Transverse colon (tissue), 4 donors: Measurements from ENCODE around the gene IGLL5. TPM values are rescaled to one million over a fixed set of nuclear protein-coding genes. Genes with fewer than 3 reads are reported as not detected.
A peak's percentile ranks its signal among the peaks of the same experiment; 100 is the strongest.
"Not testable (repeated sequence)": the region's sequence is repeated elsewhere in the genome, so short reads cannot be mapped to it uniquely, and the experiment has no call there.

Experiments
- DNase-seq: peaks from one replicate; pipeline ENCODE4 v3.0.0-alpha.2; 2019
- H3K27ac ChIP-seq, 4 donors: fragments of 200-600 bp; sonication (generic); 2 replicates each; pipeline ENCODE4 v1.5.1; 2016 to 2018; ENCODE audit warnings: inconsistent platforms in 4 of 4
- H3K27me3 ChIP-seq: fragments of 200-600 bp; sonication (generic); 2 replicates; pipeline ENCODE4 v1.5.1; 2017; ENCODE audit warnings: inconsistent platforms
- H3K36me3 ChIP-seq, 4 donors: fragments of 200-600 bp; sonication (generic); 2 replicates each; pipeline ENCODE4 v1.5.1; 2017 to 2019; ENCODE audit warnings: inconsistent platforms in 4 of 4
- H3K4me1 ChIP-seq, 4 donors: fragments of 200-600 bp; sonication (generic); 2 replicates each; pipeline ENCODE4 v1.5.1; 2017 to 2020; ENCODE audit warnings: inconsistent platforms in 4 of 4
- H3K4me3 ChIP-seq, 4 donors: fragments of 200-600 bp; sonication (generic); 1 replicate in 1 of 4; 2 replicates in 3 of 4; pipeline versions ENCODE4 v1.5.1 to v1.6.1; 2017 to 2019; ENCODE audit warnings: inconsistent platforms in 4 of 4
- H3K9me3 ChIP-seq, 2 donors: fragments of 200-600 bp; sonication (generic); 2 replicates each; pipeline ENCODE4 v1.5.1; 2017 to 2019; ENCODE audit warnings: inconsistent platforms in 2 of 2
- CTCF ChIP-seq, 5 experiments: fragments of 200-600 bp in 3 of 5; fragments of 450-650 bp in 2 of 5; sonication (generic) in 3 of 5; IDR thresholded peaks; 1 replicate in 2 of 5; 2 replicates in 3 of 5; pipeline ENCODE4 v1.5.1; 2016 to 2017; ENCODE audit warnings: antibody characterized with exemption in 5 of 5, inconsistent platforms in 3 of 5, mild to moderate bottlenecking in 2 of 5, moderate library complexity in 1 of 5
- EP300 ChIP-seq: sonication (generic); formaldehyde crosslinking; IDR thresholded peaks from one replicate; pipeline ENCODE4 v1.6.1; 2017; ENCODE audit warnings: antibody characterized with exemption, low read depth
- POLR2A ChIP-seq: fragments of 450-650 bp; IDR thresholded peaks from one replicate; pipeline ENCODE4 v1.6.1; 2016; ENCODE audit warnings: antibody characterized with exemption, mild to moderate bottlenecking, moderate library complexity
- POLR2AphosphoS5 ChIP-seq, 3 donors: sonication (generic); formaldehyde crosslinking; IDR thresholded peaks; one replicate each; pipeline ENCODE4 v1.6.1; 2016; ENCODE audit warnings: antibody characterized with exemption in 3 of 3
- WGBS, 2 donors: methylation state at CpG; one replicate each; pipeline ENCODE4 v1.1.5; 2018; ENCODE audit warnings: low coverage in 1 of 2; 5-methylcytosine and 5-hydroxymethylcytosine counted together
- in situ Hi-C, 4 donors: fragments of 200-750 bp; cut with MboI; loops; one replicate each; pipeline versions ENCODE4 v1.15.0 to v1.15.1; 2017; ENCODE audit warnings: low sequenced_read_pairs in 3 of 4, low pct_ligation_motif_present in 1 of 4, low pct_unique_long_range_greater_than_20kb in 1 of 4
- intact Hi-C: fragments of 100-400 bp; cut with DNase I; formaldehyde crosslinking; loops from one replicate; pipeline ENCODE4 v1.15.1; 2023; ENCODE audit warnings: low total_unique reads
- total RNA-seq, 4 donors: library from RNA; depleted of rRNA; stranded (reverse); fragments of >200 nt; gene quantifications; one replicate each; pipeline ENCODE4 v1.1.0, GENCODE V29; 2016

IGLL5 gene
- total RNA-seq, 4 donors from 2014 or later, result 14.9 to 104 (median 33.8) TPM; not detected in 1

DNA sequence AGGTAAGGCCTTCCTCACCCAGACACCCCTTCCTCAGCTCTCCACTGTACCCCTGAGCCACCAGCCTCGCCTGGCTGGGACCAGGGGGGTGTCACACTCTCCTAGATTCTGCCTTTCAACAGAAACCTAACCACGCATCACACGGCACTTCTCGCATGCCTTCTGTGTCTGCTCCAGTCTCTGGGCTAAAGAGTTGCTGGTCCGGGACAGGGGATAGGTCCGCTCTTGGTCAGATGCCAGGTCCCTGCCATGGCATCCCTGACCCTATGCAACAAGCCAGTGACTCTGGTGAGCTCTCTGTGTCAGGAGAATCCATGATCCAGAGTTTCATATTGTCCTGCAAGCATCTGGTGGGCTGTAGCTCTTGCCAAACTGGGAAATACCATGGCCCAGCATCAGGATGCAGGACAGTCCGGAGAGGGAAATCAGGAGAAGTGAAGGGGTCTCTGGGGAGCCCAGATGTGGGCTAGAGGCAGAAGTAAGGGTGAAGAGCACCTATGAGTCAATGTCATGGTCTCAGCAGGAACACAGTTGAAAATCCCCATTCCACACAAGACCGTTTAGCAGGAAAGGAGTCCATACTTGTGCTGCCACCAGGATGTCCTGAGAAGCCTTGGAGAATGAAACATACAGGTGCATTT lies 14.1 kb downstream of the IGLL5 start:
- no peak overlapping the region for H3K4me3 ChIP-seq

DNA sequence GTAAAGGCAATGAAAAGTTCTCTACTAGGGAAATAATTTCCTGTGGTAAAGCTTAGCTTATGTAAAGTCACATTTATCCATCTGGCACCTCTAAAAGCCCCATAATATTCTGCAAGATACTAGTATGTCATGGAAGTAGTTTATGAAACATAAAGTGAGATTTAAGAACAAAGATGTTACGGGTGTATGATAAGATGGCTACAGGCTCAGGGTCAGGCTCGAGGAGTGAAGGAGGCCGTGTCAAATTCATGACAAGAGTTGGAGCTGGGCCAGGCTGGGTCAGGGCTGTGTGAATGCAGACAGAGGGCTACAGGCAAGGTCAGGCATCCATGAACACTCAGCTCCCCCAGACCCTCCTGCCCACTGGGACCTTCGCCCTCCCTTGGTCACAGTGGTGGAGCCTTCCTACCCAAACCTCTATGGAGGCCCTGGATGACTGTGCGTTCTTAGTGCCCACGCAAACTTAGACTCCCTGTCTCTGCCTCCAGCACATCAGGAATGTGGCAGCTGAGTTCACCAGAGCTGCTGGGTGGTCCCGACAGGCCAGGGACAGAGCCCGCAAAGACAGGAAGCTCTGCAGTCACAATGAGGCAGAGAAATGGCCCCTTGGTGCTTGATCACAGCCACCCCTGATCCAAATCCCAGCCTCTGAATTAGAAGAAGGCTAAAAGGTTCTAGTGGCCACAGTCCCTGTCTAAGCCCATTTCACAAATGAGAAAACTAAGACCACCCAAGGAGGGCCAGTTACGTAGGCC lies 14.8 kb downstream of the IGLL5 start:
- in situ Hi-C loops (no loop called here), intact Hi-C loops (no loop called here)
- TF ChIP-seq EP300, result no peak
- TF ChIP-seq POLR2AphosphoS5 (IDR thresholded peaks at IDR 0.05), result peak in 1 of 3 donors; percentile 24
- peak overlapping the region in 2 of 4 donors; percentile 5 to 32 for H3K27ac ChIP-seq
- WGBS, 2 donors, result 63 to 72% methylated on average over 3 to 9 of the region's 9 CpGs
- H3K4me1 ChIP-seq, result peaks cover 0 to 3% (median 0%) of the 10 kb centered on the region in 4 donors
- H3K4me3 ChIP-seq, result no peak overlapping the region
- H3K9me3 ChIP-seq, result no peaks in the 10 kb centered on the region
- no peak for DNase-seq
- peaks cover 3% of the 10 kb centered on the region for H3K27me3 ChIP-seq
- no peaks in the 10 kb centered on the region for H3K36me3 ChIP-seq

More for the DNA sequence above, 14.1 kb downstream of the IGLL5 start:
- in situ Hi-C loops (no loop called here), intact Hi-C loops (no loop called here)
- DNase-seq, result no peak
- H3K9me3 ChIP-seq, result no peaks in the 10 kb centered on the region
- WGBS, 2 donors, result 88% methylated on average over 8 of the region's 8 CpGs; no CpG with 5 or more reads in 1 of the 2 donors
- no peaks in the 10 kb centered on the region for H3K36me3 ChIP-seq
- H3K27ac ChIP-seq, result no peak overlapping the region
- H3K4me1 ChIP-seq, result peaks cover 0 to 3% (median 0%) of the 10 kb centered on the region in 4 donors
- H3K27me3 ChIP-seq, result no peaks in the 10 kb centered on the region
- TF ChIP-seq POLR2A (no peak), POLR2AphosphoS5 (IDR thresholded peaks at IDR 0.05) (no peak), EP300 (no peak), CTCF (IDR thresholded peaks at IDR 0.05) (no peak)

GRCh38 chr22:22903355-22903777 lies 15.8 kb downstream of the IGLL5 start:
- in situ Hi-C loops (no loop called here), intact Hi-C loops (no loop called here)
- TF ChIP-seq POLR2A, result no peak
- TF ChIP-seq EP300, result no peak
- no peak for TF ChIP-seq POLR2AphosphoS5 (IDR thresholded peaks at IDR 0.05)
- TF ChIP-seq CTCF (IDR thresholded peaks at IDR 0.05), result no peak
- H3K4me1 ChIP-seq, result peaks cover 0 to 3% (median 0%) of the 10 kb centered on the region in 4 donors
- H3K27ac ChIP-seq, result peak overlapping the region in 2 of 4 donors; percentile 3 to 32
- 20 to 26% methylated on average over 1 to 2 of the region's 2 CpGs for WGBS, 2 donors
- H3K36me3 ChIP-seq, result no peaks in the 10 kb centered on the region
- DNase-seq, result no peak
- H3K9me3 ChIP-seq, result no peaks in the 10 kb centered on the region
- H3K4me3 ChIP-seq, result no peak overlapping the region
- H3K27me3 ChIP-seq, result peaks cover 3% of the 10 kb centered on the region

GRCh38 chr22:22903781-22904192 lies 16.2 kb downstream of the IGLL5 start:
- H3K27me3 ChIP-seq, H3K9me3 ChIP-seq, in situ Hi-C loops, H3K4me3 ChIP-seq, intact Hi-C loops, H3K36me3 ChIP-seq, H3K4me1 ChIP-seq, DNase-seq: not testable (repeated sequence)
- WGBS, 2 donors, result 73% methylated on average over 1 of the region's 1 CpG; no CpG with 5 or more reads in 1 of the 2 donors
- peak overlapping the region in 2 of 4 donors; percentile 3 to 32 for H3K27ac ChIP-seq

DNA sequence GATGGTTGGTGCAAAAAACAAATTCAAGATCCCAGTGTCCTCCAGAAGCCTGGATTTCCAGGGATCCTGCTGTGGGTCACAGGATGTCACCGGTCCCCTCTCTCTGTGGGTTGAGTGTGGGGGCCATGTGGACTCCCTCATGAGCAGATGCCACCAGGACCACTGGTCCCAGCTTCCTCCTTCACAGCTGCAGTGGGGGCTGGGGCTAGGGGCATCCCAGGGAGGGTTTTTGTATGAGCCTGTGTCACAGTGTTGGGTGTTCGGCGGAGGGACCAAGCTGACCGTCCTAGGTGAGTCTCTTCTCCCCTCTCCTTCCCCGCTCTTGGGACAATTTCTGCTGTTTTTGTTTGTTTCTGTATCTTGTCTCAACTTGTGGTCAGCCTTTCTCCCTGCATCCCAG lies 17.1 kb downstream of the IGLL5 start:
- H3K36me3 ChIP-seq, in situ Hi-C loops, H3K27me3 ChIP-seq, H3K4me1 ChIP-seq, DNase-seq, intact Hi-C loops, H3K9me3 ChIP-seq, H3K27ac ChIP-seq, H3K4me3 ChIP-seq: not testable (repeated sequence)
- WGBS, 2 donors, result no CpG with 5 or more reads among the region's 5 CpGs

DNA sequence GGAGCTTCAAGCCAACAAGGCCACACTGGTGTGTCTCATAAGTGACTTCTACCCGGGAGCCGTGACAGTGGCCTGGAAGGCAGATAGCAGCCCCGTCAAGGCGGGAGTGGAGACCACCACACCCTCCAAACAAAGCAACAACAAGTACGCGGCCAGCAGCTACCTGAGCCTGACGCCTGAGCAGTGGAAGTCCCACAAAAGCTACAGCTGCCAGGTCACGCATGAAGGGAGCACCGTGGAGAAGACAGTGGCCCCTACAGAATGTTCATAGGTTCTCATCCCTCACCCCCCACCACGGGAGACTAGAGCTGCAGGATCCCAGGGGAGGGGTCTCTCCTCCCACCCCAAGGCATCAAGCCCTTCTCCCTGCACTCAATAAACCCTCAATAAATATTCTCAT lies 18.8 kb downstream of the IGLL5 start:
- H3K27me3 ChIP-seq, H3K4me1 ChIP-seq, H3K9me3 ChIP-seq, H3K4me3 ChIP-seq, DNase-seq, H3K27ac ChIP-seq, in situ Hi-C loops, intact Hi-C loops, H3K36me3 ChIP-seq: not testable (repeated sequence)
- WGBS, 2 donors, result no CpG with 5 or more reads among the region's 10 CpGs
